Stimulated activated naive CD8-positive, alpha-beta T cell treated with anti-CD3 and anti-CD28 coated beads, Interleukin-15, amount 100 ng/mL, for 72 hours (primary cell): ENCODE measurements around the gene RAD51B.
A peak's percentile ranks its signal among the peaks of the same experiment; 100 is the strongest.

Source experiments
- ATAC-seq: fragments of 150-1000 bp; cut with Tn5 transposase; 2 replicates; pipeline ENCODE4 v1.10.0; 2021; ENCODE audit warnings: mild to moderate bottlenecking, moderate library complexity
- DNase-seq, 2 donors: peaks; one replicate each; pipeline ENCODE4 v3.0.0; 2021 to 2022
- H3K27ac Mint-ChIP-seq, 2 donors: one replicate each; pipeline ENCODE4 v1.8.0; 2022; ENCODE audit warnings: mild to moderate bottlenecking in 2 of 2, mixed read lengths in 2 of 2, moderate library complexity in 2 of 2
- H3K27me3 Mint-ChIP-seq: one replicate; pipeline ENCODE4 v1.8.0; 2022; ENCODE audit warnings: mixed read lengths
- H3K4me1 Mint-ChIP-seq: one replicate; pipeline ENCODE4 v1.8.0; 2022; ENCODE audit warnings: mild to moderate bottlenecking, mixed read lengths
- H3K4me3 Mint-ChIP-seq, 2 donors: one replicate each; pipeline ENCODE4 v1.8.0; 2022; ENCODE audit warnings: mild to moderate bottlenecking in 2 of 2, mixed read lengths in 2 of 2, moderate library complexity in 1 of 2
- H3K9me3 Mint-ChIP-seq, 2 donors: one replicate each; pipeline ENCODE4 v1.8.0; 2022; ENCODE audit warnings: mixed read lengths in 2 of 2

The RAD51B gene

DNA sequence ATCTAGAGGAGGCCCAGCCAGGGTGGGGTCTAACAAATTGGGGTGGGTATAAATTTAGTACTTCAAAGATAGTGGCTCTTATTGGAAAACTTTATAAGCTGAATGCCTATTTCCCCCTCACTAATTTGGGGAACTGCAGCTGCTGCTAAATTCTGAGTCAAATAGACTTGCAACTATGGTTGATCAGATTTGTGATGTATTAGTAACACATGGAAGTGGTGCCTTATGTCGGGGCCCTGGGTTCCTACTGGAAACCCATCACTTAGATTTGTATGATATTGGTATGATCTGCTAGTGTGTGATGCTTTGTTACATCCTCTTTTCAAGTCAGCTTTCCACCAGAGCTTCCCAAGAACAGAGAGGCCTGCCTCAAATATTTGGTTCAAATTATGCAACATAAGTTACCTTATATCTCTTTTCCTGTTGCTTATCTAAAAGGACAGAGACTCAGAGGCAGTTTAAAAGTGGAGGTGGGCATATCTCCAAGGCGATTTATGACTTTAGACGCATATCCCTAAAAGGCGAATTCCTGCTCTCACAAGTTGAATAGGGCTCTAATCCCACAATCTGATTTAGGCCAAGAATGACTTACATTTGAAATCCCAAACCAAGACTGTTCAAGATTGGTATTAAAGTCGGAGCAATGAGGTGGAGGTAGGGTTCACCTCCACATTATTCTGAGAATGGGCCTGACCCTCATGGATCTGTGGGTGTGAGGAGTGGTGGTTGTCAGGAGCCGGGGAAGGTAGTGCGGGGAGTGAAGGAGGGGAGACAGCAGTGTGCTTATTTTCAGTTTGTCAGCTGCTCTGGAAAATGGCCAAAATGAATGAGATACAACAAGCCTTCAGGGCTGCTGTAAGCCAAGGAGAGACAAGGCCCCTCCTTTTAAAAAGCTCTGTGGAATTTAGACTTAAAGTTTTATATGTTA, 425.8 kb downstream of the RAD51B start:
- peaks cover 40% of the 10 kb centered on the region for H3K4me1 Mint-ChIP-seq
- ATAC-seq (no peak), DNase-seq (no peak)
- H3K27me3 Mint-ChIP-seq: no peaks in the 10 kb centered on the region
- H3K4me3 Mint-ChIP-seq: no peak overlapping the region
- no peak overlapping the region for H3K27ac Mint-ChIP-seq
- H3K9me3 Mint-ChIP-seq: no peaks in the 10 kb centered on the region

DNA sequence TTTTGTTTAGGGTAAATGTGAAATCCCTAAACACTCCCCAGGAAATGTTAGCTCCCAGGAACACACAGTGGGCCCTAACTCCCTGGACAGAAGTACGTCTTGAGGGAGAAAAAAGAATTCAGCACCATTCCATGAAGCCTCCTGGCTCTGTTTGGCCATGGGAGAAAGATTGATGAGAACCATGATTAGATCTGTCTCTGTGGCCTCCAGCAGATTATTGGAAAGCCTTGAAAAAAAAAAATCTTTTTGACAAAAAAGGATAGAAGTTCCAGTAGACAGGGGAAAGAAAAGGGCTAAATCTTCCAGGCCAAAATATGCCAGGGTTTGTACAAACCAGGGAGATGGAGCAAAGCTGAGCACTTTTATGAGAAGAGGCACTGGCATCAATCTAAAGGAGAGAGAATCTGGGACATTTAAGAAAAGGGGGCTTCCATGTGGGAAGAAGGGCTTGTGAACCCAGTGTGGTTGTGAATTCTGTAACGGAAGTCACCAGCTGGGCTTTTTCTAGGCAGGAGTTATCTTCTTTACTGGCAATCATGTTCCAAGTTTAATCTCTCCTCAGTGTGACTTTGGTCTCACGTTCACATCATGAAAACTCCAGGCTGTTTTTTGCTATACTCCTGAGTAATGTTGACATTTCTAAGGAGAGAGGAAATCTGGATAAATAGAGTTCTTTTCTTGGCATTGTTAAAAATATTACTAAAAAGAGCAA, 426.7 kb downstream of the RAD51B start:
- no peak for ATAC-seq
- H3K27ac Mint-ChIP-seq: no peak overlapping the region
- DNase-seq: no peak
- peaks cover 48% of the 10 kb centered on the region for H3K4me1 Mint-ChIP-seq
- no peak overlapping the region for H3K4me3 Mint-ChIP-seq
- H3K27me3 Mint-ChIP-seq: no peaks in the 10 kb centered on the region
- H3K9me3 Mint-ChIP-seq: no peaks in the 10 kb centered on the region

DNA sequence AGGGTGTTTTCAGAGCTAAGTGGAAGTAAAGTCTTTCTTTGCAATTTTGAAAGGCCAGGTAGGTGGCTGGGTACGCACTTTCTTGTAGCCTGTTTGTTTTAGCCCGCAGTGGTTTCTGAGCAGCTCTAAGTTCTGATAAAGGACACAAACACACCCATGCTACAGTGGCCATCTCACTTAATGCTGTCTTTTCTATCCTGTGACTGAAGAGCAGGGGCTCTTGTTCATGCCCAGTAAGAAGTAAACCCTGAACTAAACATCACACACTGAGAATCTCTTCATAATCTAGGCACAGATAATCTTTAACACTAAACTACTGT, 427.2 kb downstream of the RAD51B start:
- H3K27ac Mint-ChIP-seq: no peak overlapping the region
- H3K27me3 Mint-ChIP-seq: no peaks in the 10 kb centered on the region
- ATAC-seq: no peak
- no peak overlapping the region for H3K4me3 Mint-ChIP-seq
- H3K9me3 Mint-ChIP-seq: no peaks in the 10 kb centered on the region
- no peak for DNase-seq
- peaks cover 53% of the 10 kb centered on the region for H3K4me1 Mint-ChIP-seq

DNA sequence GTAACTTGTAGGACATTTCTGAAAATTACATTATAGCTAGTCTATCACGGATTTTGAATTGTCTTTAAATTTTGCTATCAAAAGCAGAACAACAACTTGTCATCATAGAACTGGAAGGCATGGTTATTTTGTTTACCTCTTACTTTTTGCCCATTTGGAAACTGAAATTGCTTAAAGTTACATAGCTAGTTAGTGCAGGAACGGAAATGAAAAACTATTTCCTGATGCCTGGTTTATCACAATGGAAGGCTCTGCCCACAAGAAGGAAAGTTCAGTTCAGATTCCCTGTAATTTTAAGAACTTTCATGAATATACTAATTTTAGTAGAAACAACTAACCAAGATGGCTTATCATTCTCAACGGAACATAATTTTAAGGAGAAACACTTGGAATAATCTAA, 427.7 kb downstream of the RAD51B start:
- no peak overlapping the region for H3K4me3 Mint-ChIP-seq
- no peak overlapping the region for H3K27ac Mint-ChIP-seq
- ATAC-seq: no peak
- no peaks in the 10 kb centered on the region for H3K9me3 Mint-ChIP-seq
- H3K4me1 Mint-ChIP-seq: peaks cover 57% of the 10 kb centered on the region
- no peak for DNase-seq
- H3K27me3 Mint-ChIP-seq: no peaks in the 10 kb centered on the region

DNA sequence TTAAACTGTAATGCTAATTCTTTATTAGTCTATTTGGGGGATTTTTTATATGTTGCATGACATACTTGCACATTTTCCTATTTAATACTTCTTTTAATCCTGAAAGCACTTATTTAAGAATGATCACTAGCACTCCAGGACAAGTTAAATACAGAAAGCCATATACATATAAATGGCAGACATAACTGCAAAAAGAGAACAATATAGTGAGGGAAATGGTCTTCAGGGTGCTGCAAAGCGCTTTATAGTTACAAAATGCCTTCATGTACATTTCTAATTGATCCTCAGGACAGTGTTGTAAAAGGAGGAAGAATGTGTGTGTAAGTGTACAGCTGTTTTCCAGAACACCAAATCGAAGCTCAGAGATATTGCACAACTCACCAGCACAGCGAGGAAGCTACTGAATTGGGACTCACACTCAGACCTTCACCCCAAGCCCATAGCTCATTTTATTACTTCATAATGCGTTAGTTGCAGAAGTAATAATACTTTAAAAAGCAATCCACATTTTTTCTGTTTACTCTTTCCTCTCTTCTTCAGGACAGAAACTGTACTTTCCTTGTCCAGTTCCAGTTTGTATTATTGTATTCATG, 428.2 kb downstream of the RAD51B start:
- Mint-ChIP-seq H3K4me1 (peaks cover 57% of the 10 kb centered on the region), H3K27me3 (no peaks in the 10 kb centered on the region), H3K27ac (no peak overlapping the region), H3K4me3 (no peak overlapping the region), H3K9me3 (no peaks in the 10 kb centered on the region)
- no peak for ATAC-seq
- no peak for DNase-seq

DNA sequence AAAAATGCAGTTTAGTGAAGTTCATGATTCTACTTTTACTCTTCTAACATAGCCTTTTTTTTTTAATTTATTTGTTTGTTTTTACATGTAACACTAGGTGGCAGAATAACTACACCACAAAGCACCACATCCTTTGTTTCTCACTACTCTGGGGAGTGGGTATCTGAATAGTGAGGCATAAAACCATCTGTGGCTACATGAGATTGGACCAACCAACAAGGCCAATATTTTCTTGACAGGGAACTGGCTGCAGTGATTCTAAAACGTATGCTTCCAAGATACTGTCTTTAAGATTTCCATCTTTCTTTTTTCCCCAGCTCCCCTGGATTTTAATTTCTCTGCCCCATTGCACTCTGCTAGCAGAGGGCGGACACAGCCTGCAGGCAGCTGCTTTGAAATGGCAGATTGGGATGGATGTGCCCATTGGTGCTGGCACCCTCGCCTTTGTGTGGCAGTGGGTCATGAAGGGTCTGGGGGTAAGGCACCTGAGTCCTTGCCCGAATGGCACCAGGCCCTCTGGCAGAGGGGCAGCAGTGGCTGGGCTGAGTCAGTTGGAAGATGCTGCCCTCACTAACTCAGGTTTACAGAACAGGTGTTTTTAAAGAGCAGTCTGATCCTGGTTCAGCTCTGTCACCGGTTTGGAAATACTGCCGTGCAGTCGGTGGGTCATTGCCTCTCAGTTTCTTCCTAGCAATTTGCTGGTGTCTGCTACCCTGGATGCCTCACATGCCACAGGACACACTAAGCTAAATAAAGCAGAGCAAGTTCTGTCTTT, 429.1 kb downstream of the RAD51B start:
- peaks cover 59% of the 10 kb centered on the region for H3K4me1 Mint-ChIP-seq
- H3K27me3 Mint-ChIP-seq: no peaks in the 10 kb centered on the region
- no peak overlapping the region for H3K4me3 Mint-ChIP-seq
- no peaks in the 10 kb centered on the region for H3K9me3 Mint-ChIP-seq
- peak; percentile 14 to 20 for DNase-seq
- ATAC-seq: peak; percentile 80
- H3K27ac Mint-ChIP-seq: no peak overlapping the region

DNA sequence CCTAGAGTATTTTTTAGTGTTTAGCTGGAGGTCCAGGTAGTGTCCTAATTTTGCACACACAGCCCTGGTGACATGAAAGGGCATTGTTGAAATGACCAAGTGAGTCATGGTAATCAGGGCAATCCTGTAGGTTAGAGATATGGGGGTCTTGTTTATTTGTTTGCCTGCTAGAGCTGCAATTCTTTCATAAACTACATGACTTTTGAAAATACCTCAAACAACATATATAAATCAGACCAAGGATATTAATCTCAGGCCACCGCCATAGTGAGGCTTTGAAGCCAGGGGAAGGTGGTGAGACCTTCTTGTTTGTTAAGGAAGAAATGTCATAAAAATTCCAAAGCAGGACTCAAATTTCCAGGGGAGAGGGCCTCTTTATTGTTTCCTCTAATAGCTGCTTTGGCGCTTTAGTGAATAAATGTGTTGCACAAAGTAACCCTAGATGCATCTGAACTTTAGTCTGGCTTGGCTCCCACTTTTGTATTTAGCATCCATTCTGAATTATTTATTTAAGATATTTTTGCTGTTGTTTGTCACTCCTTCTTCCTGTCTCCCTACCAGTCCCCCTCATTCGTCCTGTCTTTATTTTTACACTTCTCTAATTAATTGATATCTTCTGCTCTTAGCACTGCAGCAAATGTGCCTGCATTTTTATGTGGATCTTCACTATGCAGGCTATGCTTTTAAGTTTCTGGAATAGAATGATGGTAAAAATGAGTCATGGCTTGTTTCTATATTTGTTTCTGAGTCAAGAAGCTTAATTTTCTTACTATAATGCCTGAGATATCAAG, 430.3 kb downstream of the RAD51B start:
- Mint-ChIP-seq H3K27me3 (no peaks in the 10 kb centered on the region), H3K4me3 (no peak overlapping the region), H3K9me3 (no peaks in the 10 kb centered on the region), H3K27ac (peak overlapping the region in 1 of 2 donors; percentile 41), H3K4me1 (peaks cover 58% of the 10 kb centered on the region)
- ATAC-seq (no peak), DNase-seq (no peak)

DNA sequence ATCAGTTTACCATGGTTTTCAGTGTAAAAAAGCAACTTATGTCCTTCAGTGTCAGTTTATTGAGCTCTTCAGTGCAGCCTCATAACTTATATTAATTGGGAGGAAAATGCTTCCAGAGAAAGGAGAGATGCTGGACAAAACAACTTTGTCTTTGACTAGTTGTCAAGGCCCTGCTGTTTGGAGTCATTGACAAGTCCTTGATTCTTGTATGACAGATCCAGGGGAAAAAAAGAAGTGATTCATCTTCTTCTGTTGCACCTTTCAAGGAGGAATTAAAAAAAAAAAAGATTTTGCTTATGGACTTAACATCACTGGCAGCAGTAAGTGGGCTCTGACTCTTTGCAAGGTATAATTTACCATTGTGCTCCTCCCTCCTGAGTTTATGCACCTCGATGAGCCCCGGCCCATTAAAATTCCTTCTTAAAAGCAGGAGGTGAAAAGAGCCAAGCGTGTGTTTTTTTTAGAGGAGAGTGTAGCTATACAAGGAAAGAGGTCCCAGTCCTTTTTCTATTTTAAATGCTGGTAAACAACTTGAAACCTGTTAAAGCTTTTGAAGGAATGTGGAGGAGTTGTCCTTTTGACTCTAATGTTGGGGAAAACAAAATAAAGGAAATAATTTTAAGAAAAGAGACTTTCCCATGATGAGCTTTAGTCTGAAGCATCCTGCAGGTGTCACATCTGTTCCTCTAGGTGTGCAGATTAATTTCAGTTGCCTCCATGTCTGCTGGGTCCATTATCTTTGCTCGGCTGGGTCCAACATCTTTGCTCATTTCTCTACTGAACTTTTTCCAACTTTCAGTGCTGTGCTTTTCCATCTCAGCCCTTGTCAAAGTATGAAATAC, 431.6 kb downstream of the RAD51B start:
- no peak overlapping the region for H3K4me3 Mint-ChIP-seq
- H3K27me3 Mint-ChIP-seq: no peaks in the 10 kb centered on the region
- peaks cover 70% of the 10 kb centered on the region for H3K4me1 Mint-ChIP-seq
- ATAC-seq: no peak
- DNase-seq: no peak
- no peaks in the 10 kb centered on the region for H3K9me3 Mint-ChIP-seq
- H3K27ac Mint-ChIP-seq: peak overlapping the region in 1 of 2 donors; percentile 88

DNA sequence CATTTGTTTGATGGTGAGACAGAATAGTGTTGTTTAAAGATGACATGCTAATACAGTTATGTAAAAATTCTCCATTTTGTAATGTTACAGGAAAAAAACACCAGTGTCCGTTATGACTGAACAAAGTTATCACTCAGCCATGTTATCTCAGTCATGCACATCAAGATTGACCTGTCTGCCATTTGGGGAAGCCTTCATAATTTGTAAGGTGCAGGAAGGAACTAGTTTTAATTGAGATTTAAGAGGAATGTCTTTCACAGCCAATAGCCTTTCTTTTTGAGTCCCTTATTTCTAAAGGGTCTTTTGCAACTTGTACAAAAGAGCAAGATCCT, 432.2 kb downstream of the RAD51B start:
- no peak overlapping the region for H3K27ac Mint-ChIP-seq
- H3K27me3 Mint-ChIP-seq: no peaks in the 10 kb centered on the region
- no peaks in the 10 kb centered on the region for H3K9me3 Mint-ChIP-seq
- peaks cover 76% of the 10 kb centered on the region for H3K4me1 Mint-ChIP-seq
- H3K4me3 Mint-ChIP-seq: no peak overlapping the region
- no peak for ATAC-seq
- DNase-seq: no peak

DNA sequence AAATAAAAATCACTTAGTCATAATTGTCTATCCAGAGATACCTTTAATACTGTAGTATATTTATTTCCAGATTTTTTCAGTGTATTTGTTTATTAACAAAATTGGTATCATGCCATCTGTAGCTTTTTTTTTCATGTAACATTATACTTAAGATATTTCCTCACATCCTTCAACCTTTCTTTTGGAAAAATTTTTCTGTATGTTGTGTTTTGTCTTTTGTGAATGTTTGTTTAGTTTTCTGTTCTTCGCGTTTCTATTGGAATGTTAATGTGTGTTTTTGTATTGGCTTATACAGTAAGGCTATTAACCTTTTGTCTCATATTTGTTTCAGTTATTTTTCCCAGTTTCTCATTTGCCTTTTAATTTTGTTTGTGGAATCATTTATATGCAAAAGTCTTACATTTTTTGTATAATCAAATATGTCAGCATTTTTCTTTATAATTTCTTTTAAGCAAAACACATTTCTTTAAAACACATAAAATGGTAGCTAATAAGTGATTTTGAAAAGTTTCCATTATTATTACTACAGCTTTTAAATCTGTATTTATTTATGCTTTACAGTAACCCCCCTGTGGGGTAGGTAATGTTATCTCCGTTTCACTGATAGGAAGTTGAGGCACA, 433.7 kb downstream of the RAD51B start:
- Mint-ChIP-seq H3K4me3 (no peak overlapping the region), H3K9me3 (no peaks in the 10 kb centered on the region), H3K27me3 (no peaks in the 10 kb centered on the region), H3K27ac (no peak overlapping the region), H3K4me1 (peaks cover 69% of the 10 kb centered on the region)
- ATAC-seq: no peak
- DNase-seq: no peak

DNA sequence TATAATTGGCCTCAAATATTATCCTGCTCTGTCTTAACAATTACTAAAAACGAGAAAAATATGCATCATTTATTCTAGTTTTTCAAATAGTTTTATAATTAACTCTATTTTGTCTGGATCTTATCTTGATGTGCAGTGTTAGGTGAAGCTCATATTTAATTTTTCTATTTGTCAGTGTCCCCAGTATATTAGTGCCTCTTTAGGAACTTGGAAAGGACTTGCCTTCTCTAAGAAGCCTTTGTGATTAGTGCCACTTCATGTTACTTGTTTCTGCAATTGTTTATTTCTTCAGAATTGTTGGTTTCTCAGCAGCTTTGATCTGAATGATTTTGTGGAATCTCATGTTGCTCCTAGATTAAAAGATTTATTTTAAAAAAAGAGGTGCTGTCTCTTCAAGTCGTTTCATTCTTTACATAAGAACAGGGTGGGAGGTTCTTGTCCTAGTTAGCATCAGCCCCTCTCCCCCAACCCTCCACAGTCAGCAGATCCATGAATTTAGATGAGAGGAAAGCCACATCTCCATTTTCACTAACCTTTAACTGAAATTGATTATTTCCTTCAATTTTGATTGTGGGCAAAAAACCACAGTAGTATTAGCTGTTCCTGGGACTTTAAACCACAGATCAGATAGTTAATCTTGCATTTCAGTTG, 434.4 kb downstream of the RAD51B start:
- Mint-ChIP-seq H3K4me1 (peaks cover 69% of the 10 kb centered on the region), H3K27me3 (no peaks in the 10 kb centered on the region), H3K4me3 (no peak overlapping the region), H3K27ac (no peak overlapping the region), H3K9me3 (no peaks in the 10 kb centered on the region)
- DNase-seq (no peak), ATAC-seq (no peak)

DNA sequence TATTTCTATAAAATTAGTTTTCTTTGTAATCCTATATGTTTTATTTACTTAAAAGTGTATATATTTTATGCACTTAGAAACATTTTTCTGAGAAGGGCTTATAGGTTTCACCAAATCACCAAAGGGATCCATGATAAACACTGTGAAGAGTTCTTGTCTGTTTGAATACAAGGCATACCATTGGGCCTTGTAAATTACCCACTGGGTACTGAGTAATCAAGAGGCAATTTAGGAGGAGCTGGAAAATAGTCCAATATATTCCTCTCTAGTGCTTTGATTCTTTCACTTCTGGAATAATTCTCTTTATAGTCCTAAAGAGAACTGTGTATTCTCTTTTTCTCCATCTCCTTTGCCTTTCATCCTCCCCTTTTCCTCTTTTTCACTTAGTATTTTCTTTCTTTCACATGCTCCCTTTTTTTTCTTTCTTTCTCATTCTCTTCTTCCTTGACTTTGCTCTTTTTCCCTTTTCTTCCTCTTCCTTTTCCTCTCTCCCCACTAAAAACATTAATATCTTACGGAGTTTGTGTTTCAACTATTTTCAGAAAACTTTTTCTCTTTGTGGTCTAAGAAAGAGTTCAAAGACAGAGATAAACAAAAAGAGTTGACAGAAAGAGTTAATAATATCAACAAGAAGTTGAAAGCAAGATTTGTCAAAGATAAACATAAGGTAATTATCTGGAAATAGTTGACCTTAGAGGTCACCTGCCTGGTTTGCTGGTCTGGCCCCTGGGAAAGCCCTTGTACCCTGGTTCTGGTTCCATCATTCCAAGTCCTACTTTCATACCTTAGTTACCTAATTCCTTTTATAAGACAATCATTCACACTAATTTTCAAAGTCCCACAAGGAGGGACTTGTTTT, 435.3 kb downstream of the RAD51B start:
- Mint-ChIP-seq H3K27ac (no peak overlapping the region), H3K9me3 (no peaks in the 10 kb centered on the region), H3K27me3 (no peaks in the 10 kb centered on the region), H3K4me1 (peaks cover 65% of the 10 kb centered on the region), H3K4me3 (no peak overlapping the region)
- ATAC-seq: no peak
- no peak for DNase-seq

DNA sequence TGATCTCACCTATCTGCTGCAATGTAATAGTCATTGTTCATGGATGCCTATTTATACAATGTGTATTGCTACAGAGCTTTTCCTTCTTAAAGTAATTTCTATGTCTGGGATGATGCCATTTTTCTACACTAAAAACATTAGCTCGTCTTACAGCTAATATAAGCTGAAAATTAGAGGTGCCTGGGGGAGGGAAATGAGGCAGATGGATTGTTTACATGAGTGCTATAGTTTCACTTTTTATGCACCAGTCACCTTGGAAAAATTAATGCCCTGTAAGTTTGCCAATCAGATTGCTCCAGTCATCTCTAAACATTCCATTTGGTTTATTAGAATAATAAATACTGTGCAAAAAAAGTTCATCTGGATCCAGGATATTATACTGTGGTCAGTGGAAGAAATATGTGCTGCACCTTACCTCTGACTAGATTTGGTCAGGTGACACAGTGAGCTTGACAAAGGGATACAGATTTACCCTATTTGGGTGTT, 436.2 kb downstream of the RAD51B start:
- ATAC-seq (no peak), DNase-seq (no peak)
- no peaks in the 10 kb centered on the region for H3K27me3 Mint-ChIP-seq
- H3K27ac Mint-ChIP-seq: peak overlapping the region in 1 of 2 donors; percentile 76
- H3K9me3 Mint-ChIP-seq: no peaks in the 10 kb centered on the region
- H3K4me1 Mint-ChIP-seq: peaks cover 65% of the 10 kb centered on the region
- no peak overlapping the region for H3K4me3 Mint-ChIP-seq
